GM12878 (cell line): ENCODE data around the gene CCR7. TPM values are rescaled to one million over a fixed set of nuclear protein-coding genes. Genes with fewer than 3 reads are reported as not detected.
A peak's percentile ranks its signal among the peaks of the same experiment; 100 is the strongest.

Source experiments
- ASH2L ChIP-seq: fragments of 300-600, 200-600 bp; sonication (generic); IDR thresholded peaks from 2 replicates; pipeline ENCODE4 v1.6.1; 2017; ENCODE audit warnings: low read depth, mild to moderate bottlenecking, borderline replicate concordance
- BCL11A ChIP-seq: IDR thresholded peaks from 2 replicates; pipeline ENCODE4 v1.6.1; 2011; ENCODE audit warnings: low read depth, low read length
- HCFC1 ChIP-seq: fragments of 150-350 bp; IDR thresholded peaks from 2 replicates; pipeline ENCODE4 v1.6.1; 2014; ENCODE audit warnings: low read length
- HDAC6 ChIP-seq: fragments of 200-600 bp; sonication (generic); IDR thresholded peaks from one replicate; pipeline ENCODE4 v1.8.0; 2017; ENCODE audit warnings: antibody characterized with exemption; ENCODE audit not compliant: unreplicated experiment
- JUNB ChIP-seq: IDR thresholded peaks from 2 replicates; pipeline ENCODE4 v1.6.1; 2016; ENCODE audit warnings: antibody characterized with exemption, mild to moderate bottlenecking
- LARP7 ChIP-seq: fragments of 450-650 bp; IDR thresholded peaks from 2 replicates; pipeline ENCODE4 v1.6.1; 2017; ENCODE audit warnings: mild to moderate bottlenecking
- NR2C1 ChIP-seq: fragments of 450-650 bp; IDR thresholded peaks from 2 replicates; pipeline ENCODE4 v1.6.1; 2017; ENCODE audit warnings: antibody characterized with exemption, mild to moderate bottlenecking, moderate library complexity
- RAD21 ChIP-seq: IDR thresholded peaks from 2 replicates; pipeline ENCODE4 v1.6.1; 2011; ENCODE audit warnings: mild to moderate bottlenecking, low read depth, low read length, moderate library complexity; ENCODE audit not compliant: insufficient read depth
- SMARCA5 ChIP-seq: fragments of 450-650 bp; IDR thresholded peaks from 2 replicates; pipeline ENCODE4 v1.6.1; 2017; ENCODE audit warnings: mild to moderate bottlenecking
- SMC3 ChIP-seq: IDR thresholded peaks from 2 replicates; pipeline ENCODE4 v1.6.1; 2011; ENCODE audit warnings: low read length, improper control_type of control experiment, borderline replicate concordance
- YY1 ChIP-seq: IDR thresholded peaks from 2 replicates; pipeline ENCODE4 v1.6.1; 2011; ENCODE audit warnings: low read depth, mild to moderate bottlenecking, low read length
- ZBTB33 ChIP-seq: fragments of 450-650 bp; IDR thresholded peaks from 2 replicates; pipeline ENCODE4 v1.6.1; 2017; ENCODE audit warnings: mild to moderate bottlenecking
- ZNF217 ChIP-seq: fragments of 450-650 bp; IDR thresholded peaks from 2 replicates; pipeline ENCODE4 v1.6.1; 2017; ENCODE audit warnings: antibody characterized with exemption, mild to moderate bottlenecking
- polyA plus RNA-seq, 11 experiments: library from polyadenylated mRNA; depleted of rRNA in 4 of 11; unstranded in 6 of 11; stranded (reverse) in 5 of 11; fragments of >200 nt; fragmentation: Nextera tagmentation in 4 of 11; fragmentation: Illumina TruSeq in 1 of 11; extraction: Ambion mirVana in 4 of 11; extraction: Trizol in 1 of 11; gene quantifications; 1 replicate in 1 of 11; 2 replicates in 10 of 11; pipeline versions ENCODE4 v1.2.1 to v1.2.3, GENCODE V29; 2011 to 2016; ENCODE audit warnings: inconsistent platforms in 2 of 11, missing spikeins in 2 of 11, low read depth in 1 of 11
- total RNA-seq, 4 experiments: library from RNA; depleted of rRNA in 3 of 4; stranded (reverse); fragments of >200 nt in 3 of 4; fragmentation: Illumina TruSeq in 1 of 4; extraction: Trizol in 1 of 4; gene quantifications; 2 replicates each; pipeline versions ENCODE4 v1.2.1 to v1.2.3, GENCODE V29; 2013 to 2021
- TF ChIP-seq, protein P1 (sequence below): IDR thresholded peaks from 2 replicates; pipeline ENCODE4 v1.6.1; 2011; ENCODE audit warnings: borderline replicate concordance, low read depth, mild to moderate bottlenecking, moderate library complexity, mixed read lengths, low read length; ENCODE audit not compliant: insufficient read depth; ENCODE audit errors: extremely low read length
- TF ChIP-seq, protein P2 (sequence below): fragments of 450-650 bp; IDR thresholded peaks from 2 replicates; pipeline ENCODE4 v1.6.1; 2016; ENCODE audit warnings: mild to moderate bottlenecking
- TF ChIP-seq, protein P3 (sequence below): IDR thresholded peaks from 2 replicates; pipeline ENCODE4 v1.6.1; 2012; ENCODE audit warnings: improper control_type of control experiment, low read depth, low read length; ENCODE audit not compliant: insufficient replicate concordance

The CCR7 gene
- total and polyA plus RNA-seq, 10 of the 15 experiments (the other 5 are each of a cell fraction or from before 2014, with no cell fraction given): 131 to 1,171 (median 260) TPM

- TF ChIP-seq YY1 (peak; percentile 44; the same call in 1 of the 2 replicates), SMC3 (peak; percentile 75), JUNB (no peak), RAD21 (peak; percentile 90), BCL11A (0 out of 2 replicates have a peak, but pooled peaks have one; percentile 8), NR2C1 (no peak), SMARCA5 (peak; percentile 77), LARP7 (peak; percentile 73), HCFC1 (0 out of 2 replicates have a peak, but pooled peaks have one; percentile 24), ASH2L (no peak), ZBTB33 (peak; percentile 4; the same call in 1 of the 2 replicates), HDAC6 (no peak), ZNF217 (no peak)
- TF ChIP-seq, protein P1, sequence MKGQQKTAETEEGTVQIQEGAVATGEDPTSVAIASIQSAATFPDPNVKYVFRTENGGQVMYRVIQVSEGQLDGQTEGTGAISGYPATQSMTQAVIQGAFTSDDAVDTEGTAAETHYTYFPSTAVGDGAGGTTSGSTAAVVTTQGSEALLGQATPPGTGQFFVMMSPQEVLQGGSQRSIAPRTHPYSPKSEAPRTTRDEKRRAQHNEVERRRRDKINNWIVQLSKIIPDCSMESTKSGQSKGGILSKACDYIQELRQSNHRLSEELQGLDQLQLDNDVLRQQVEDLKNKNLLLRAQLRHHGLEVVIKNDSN: no peak
- TF ChIP-seq, protein P2, sequence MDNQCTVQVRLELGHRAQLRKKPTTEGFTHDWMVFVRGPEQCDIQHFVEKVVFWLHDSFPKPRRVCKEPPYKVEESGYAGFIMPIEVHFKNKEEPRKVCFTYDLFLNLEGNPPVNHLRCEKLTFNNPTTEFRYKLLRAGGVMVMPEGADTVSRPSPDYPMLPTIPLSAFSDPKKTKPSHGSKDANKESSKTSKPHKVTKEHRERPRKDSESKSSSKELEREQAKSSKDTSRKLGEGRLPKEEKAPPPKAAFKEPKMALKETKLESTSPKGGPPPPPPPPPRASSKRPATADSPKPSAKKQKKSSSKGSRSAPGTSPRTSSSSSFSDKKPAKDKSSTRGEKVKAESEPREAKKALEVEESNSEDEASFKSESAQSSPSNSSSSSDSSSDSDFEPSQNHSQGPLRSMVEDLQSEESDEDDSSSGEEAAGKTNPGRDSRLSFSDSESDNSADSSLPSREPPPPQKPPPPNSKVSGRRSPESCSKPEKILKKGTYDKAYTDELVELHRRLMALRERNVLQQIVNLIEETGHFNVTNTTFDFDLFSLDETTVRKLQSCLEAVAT: no peak
- TF ChIP-seq, protein P3, sequence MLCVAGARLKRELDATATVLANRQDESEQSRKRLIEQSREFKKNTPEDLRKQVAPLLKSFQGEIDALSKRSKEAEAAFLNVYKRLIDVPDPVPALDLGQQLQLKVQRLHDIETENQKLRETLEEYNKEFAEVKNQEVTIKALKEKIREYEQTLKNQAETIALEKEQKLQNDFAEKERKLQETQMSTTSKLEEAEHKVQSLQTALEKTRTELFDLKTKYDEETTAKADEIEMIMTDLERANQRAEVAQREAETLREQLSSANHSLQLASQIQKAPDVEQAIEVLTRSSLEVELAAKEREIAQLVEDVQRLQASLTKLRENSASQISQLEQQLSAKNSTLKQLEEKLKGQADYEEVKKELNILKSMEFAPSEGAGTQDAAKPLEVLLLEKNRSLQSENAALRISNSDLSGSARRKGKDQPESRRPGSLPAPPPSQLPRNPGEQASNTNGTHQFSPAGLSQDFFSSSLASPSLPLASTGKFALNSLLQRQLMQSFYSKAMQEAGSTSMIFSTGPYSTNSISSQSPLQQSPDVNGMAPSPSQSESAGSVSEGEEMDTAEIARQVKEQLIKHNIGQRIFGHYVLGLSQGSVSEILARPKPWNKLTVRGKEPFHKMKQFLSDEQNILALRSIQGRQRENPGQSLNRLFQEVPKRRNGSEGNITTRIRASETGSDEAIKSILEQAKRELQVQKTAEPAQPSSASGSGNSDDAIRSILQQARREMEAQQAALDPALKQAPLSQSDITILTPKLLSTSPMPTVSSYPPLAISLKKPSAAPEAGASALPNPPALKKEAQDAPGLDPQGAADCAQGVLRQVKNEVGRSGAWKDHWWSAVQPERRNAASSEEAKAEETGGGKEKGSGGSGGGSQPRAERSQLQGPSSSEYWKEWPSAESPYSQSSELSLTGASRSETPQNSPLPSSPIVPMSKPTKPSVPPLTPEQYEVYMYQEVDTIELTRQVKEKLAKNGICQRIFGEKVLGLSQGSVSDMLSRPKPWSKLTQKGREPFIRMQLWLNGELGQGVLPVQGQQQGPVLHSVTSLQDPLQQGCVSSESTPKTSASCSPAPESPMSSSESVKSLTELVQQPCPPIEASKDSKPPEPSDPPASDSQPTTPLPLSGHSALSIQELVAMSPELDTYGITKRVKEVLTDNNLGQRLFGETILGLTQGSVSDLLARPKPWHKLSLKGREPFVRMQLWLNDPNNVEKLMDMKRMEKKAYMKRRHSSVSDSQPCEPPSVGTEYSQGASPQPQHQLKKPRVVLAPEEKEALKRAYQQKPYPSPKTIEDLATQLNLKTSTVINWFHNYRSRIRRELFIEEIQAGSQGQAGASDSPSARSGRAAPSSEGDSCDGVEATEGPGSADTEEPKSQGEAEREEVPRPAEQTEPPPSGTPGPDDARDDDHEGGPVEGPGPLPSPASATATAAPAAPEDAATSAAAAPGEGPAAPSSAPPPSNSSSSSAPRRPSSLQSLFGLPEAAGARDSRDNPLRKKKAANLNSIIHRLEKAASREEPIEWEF: no peak
Observed at GRCh38 chr17:40559954-40560591, 5.2 kb downstream of the CCR7 start (continued).
